HG03025 (cell line): ENCODE results near the gene CD79A.

Experiments
- ATAC-seq: cut with Tn5 transposase; IDR thresholded peaks from one replicate; pipeline ENCODE4 v1.9.1; 2021; ENCODE audit warnings: mild to moderate bottlenecking, moderate library complexity; ENCODE audit not compliant: unreplicated experiment, low FRiP score

CD79A gene

DNA sequence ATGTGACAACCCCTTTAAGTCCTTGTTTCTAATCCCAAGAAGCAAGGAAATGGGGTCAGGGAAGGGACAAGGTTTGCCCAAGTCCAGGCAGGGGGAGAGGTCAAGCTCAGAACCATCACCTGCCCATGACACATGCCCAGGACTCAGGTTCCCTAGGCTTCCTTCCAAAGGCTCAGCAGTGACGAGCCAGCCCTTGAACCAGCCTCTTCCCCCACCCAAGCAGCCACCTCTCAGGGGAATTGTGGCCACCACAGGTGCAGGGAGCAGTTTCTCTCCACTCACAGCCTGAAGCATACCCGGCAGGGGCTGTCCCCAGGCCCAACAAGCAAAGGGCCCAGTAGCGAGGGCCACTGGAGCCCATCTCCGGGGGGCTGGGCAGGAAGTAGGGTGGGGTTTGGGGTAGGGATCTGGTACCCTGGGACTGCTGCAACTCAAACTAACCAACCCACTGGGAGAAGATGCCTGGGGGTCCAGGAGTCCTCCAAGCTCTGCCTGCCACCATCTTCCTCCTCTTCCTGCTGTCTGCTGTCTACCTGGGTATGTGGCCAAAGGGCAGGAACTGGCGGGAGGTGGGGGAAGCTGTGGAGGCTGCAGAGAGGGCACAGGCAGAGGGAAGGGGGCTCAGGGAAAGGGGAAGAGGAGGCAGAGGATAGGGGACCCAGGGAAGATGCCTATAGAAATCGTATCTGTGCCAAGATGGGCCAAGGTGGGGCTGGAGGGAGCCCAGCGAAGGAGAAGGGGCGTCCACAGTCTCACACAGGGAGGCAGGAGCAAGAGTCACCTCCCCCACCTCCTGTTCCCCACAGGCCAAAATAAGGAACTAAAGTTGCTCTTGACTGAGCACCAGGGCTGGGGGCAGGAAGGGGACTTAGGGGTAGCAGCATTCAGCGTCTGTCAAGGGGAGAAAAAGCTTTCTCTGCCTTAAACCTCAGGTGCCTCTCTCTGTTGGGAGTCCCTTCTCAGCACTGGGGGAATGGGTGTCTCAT is at the start of gene CD79A:
CD79A (plus strand) TSS at position 433 of the 986 bp plus-strand sequence; CDS start at position 459, 26 bp downstream.
- ATAC-seq: no peak

DNA sequence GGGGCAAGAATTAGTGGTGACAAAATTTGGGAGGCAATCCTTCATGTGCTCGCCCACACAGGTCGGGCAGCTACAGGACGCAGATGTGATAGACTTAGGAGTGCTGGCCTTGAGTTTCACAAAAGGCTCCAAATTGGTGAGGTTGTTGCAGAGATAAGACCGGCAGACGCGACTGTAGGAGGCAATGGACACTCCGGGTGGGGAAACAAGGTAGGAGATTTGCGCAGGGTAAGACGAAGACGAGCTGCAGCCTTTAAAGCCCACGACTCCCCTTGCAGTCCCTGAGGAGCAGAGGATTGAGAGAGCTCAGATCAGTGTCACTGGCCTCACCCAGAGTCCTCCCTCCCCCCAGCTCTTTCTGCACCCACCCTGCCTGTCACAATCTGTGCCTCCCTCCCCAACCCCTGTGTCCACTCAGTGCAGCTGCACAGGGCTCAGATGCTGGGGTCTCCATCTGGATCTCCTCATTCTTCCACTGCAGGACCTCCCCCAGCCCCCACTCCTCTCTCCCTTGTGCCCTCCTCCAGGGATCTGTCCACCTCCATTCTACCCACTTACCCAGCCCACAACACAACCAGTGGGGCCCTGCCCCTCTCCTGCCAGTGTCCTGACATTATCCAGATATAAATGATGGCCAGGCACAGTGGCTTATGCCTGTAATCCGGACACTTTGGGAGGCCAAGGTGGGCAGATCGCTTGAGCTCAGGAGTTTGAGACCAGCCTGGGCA is 38.9 kb upstream of the CD79A start:
- no peak for ATAC-seq

DNA sequence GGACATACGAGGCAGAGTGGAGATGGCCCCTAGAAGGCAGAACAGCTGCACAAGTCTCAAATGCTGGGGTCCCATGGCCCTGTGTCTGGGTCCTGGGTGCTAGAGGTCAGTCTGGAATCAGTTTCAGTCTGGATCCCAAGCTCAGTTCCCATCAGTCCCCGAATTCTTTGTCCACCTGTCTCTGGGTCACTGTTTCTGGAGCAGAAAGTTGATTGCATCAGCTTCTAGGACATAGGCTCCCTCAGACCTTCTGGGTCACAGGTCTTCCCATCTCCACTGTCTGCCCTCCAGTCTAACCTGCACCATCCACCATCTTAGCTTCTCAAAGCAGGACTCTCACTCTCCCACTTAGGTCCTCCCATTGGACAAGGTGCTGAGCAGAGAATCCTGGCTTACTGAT is 37.9 kb upstream of the CD79A start:
- no peak for ATAC-seq

DNA sequence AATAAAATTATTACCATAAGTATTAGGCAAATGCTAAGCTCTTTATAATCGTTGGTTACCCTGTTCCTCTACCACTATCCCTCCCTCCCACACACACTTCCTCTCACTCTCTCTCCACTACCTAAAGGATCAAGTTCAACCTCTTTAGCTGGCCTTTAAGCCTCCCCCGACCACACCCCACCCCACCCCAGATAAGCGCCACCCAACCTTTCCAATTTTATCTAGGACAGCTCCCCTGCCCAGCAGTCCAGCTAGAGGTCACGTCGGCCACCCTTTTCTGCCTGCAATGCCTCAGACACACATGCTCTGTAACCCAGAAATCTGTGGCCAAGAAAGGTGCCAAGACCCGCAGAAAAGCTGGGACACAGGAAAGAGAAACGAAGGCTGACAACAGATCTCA is 33.7 kb upstream of the CD79A start:
- ATAC-seq: no peak

DNA sequence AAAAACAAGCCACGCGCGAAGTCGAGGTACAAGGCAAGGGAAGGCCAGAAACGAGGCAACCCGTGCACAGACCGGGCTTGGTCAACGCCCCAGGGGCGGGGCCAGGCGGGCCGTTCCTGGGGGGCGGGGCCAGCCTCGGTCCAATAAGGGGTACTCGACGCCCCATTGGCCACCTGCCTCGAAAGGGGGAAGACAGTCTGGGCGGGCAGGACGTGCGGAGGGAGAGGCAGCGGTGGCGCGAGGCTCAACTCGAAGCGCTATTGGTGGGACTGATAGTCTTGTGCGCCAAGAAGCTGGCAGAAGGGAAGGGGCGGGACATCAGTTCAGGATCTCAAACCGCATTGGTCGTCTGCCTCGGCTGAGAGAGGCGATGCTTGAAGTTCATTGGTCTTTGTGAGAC is 32.5 kb upstream of the CD79A start, which contains the start of gene LYPD4:
LYPD4 (minus strand) TSS at position 83 of the 400 bp plus-strand sequence. CDS start 5,398 bp downstream, outside the sequence.
- ATAC-seq: no peak

DNA sequence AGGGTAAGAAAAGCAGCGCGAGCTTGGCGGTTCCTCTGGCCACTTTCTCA is 32.3 kb upstream of the CD79A start, which contains the start of gene DMRTC2:
DMRTC2 (plus strand) TSS at position 42 of the 50 bp plus-strand sequence. CDS start 2,387 bp downstream, outside the sequence.
- no peak for ATAC-seq

DNA sequence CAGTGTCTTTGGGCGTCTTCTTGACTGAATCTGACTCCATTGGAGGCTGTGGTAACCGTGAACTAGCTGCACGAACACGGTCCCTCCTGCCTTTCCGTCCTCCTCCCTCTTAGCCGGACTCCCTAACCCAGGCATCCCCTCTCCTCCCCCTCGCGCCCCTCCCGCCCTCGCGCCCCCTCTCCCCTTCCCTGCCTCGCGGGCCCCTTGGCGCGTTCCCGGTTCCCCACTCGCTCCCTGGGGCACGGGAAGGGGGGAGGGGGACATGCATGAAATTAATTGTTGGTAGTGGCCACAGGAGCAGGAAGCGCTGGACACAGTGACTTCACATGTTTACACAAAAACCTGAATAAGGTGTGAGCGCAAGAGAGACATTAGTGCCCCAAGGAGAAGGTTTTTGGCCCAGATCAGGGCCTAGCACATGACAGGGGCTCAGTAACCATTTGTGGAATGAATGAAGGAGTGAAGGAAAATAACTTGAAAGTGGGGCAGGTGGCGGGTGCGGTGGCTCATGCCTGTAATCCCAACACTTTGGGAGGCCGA is 32.0 kb upstream of the CD79A start:
- no peak for ATAC-seq

DNA sequence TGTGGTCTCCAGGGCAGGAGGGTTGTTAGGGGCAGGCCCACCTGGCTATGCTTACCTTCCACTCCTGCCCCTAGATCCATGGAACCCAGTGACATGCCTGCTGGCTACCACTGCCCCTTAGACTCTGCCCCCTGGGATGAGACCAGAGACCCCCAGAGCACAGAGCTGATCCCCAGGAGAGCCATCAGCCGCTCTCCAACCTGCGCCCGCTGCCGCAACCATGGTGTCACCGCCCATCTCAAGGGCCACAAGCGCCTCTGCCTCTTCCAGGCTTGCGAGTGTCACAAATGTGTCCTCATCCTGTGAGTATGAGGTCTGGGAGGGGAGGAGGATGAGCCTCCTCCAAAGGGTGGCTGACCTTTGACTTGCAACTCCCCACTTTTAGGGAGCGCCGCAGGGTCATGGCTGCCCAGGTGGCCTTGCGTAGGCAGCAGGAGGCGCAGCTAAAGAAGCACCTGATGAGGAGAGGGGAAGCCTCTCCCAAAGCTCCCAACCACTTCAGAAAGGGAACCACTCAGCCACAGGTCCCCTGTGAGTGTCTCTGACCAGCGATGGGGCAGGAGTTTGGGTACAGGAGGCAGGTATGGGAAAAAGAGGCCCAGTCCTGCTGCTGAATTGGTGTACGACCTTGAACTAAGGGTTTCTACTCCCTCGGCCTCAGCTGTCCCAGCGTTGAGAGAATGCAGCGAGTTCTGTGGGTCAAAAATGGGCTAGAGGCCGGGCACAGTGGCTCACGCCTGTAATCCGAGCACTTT is 29.6 kb upstream of the CD79A start:
- no peak for ATAC-seq

DNA sequence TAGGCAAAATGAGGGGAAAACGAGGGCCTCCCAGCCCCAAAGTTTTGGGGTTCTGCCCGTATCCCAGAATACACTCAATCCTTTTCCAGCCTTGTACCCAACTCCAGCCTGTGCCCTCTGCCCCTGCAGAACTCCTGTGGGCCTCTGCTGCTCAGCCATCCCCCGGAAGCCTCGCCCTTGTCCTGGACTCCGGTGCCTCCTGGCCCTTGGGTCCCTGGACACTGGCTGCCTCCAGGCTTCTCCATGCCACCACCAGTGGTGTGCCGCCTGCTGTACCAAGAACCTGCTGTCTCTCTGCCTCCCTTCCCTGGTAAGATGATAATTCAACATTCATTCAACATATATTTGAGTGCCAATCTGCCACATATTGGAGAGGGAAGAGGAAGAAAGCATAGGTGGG is 28.4 kb upstream of the CD79A start:
- no peak for ATAC-seq

DNA sequence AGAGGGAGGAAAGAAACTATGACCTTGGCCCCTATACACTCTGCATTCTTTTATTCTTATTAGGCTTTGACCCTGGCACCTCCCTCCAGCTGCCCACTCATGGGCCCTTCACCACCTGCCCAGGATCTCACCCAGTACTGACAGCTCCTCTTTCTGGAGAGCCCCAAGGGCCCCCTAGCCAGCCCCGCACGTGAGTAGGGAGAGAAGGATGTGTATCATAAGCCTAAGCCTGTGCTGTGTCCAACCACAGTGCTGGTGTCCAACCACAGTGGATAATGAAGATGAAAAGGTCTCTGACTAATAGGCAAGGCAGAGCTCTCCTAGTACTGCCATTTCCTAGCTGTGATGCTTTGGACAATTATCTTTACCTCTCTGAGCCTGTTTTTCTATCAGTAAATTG is 28.0 kb upstream of the CD79A start:
- no peak for ATAC-seq

DNA sequence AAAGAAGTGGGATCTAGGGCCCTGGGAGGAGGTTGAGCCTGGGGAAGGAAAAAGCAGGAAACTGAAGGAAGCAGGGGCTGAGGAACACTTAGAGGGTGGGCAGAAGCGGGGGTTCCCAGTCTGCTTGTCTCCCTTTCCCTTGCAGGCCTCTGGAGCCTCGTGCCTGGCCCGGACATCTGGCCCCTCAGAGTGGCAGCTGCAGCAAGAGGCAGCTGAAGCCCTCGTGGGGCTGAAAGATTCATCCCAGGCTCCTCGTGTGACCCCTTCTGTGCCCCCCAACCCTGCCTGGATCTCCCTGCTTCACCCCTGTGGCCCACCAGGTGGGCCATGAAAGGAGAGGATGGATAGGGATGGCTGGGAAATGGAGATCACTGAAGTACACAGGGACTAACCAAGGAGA is 26.7 kb upstream of the CD79A start:
- no peak for ATAC-seq

DNA sequence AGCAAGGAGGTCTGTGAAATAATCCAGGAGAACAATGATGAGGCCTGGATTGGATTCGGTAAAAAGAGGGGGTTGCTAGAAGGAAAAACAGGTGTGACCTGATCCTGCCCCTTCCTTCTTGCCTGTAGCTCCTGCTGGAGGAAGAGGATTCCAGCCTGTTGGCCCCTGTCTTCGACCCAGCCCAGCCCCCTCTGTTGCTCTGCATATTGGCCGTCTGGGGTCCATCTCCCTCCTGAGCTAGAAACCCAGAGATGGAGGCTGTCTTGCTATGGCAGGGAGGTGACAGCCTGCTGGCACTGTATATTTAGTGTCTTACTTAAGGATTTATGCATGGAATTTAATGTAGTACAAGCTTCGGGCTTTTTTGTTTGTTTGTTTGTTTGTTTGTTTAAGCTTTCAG is 25.6 kb upstream of the CD79A start:
- ATAC-seq: no peak

DNA sequence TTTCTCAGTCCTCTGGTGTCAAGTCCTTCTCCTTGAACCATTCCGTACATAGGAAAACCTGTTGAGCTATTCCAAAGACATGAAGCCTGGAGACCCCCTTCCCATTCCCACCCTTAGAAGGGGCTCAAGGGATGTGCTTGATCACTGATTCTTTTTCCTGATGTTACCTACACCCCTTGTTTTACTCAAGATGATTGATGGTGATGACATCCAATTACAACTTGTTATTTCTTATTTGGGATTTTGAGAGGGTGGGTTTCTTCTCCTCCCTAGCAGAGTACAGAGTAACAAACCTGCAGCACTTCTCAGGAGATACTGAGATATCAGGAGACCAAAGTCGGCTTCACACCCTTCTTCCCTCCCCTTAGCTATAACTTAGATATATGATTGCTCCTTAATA is 23.7 kb upstream of the CD79A start:
- no peak for ATAC-seq

DNA sequence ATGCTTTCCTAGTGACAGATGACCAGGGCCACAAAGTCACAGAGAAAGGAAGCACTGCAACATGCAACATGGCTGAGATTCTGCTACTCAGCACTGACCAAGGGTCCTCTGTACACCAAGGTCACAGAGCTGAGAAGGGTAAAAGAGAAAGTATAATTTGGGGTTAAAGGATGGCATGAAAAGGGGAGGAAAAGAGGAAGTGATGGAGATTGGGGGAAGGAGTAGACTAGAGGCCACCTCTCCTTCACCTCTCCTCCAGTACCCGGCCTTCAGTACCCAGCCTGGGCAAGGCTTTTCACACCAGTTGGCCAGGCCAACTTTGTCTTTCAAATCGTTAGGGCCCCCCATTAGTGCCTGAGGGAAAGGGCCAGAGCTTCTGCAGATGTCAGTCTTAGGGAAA is 23.3 kb upstream of the CD79A start:
- ATAC-seq: no peak

DNA sequence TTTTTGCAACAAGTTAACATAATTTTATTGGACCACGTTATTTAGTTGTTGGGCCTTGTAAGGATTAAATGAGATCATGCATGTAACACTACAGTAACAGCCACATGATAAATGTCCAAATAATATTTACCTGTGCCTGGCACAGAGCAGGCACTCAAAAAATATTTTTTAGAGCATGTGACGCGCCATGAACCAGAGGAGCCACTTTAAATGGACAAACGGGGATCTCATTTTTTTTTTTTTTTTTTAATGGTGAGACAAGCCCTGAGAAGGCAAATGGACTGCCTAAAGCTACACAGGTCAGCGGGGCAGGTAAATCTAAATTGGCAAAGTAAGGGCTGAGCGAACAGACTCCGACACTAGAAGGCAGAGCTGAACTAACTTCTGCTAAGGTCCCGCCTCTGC is 17.9 kb upstream of the CD79A start:
- ATAC-seq: no peak

DNA sequence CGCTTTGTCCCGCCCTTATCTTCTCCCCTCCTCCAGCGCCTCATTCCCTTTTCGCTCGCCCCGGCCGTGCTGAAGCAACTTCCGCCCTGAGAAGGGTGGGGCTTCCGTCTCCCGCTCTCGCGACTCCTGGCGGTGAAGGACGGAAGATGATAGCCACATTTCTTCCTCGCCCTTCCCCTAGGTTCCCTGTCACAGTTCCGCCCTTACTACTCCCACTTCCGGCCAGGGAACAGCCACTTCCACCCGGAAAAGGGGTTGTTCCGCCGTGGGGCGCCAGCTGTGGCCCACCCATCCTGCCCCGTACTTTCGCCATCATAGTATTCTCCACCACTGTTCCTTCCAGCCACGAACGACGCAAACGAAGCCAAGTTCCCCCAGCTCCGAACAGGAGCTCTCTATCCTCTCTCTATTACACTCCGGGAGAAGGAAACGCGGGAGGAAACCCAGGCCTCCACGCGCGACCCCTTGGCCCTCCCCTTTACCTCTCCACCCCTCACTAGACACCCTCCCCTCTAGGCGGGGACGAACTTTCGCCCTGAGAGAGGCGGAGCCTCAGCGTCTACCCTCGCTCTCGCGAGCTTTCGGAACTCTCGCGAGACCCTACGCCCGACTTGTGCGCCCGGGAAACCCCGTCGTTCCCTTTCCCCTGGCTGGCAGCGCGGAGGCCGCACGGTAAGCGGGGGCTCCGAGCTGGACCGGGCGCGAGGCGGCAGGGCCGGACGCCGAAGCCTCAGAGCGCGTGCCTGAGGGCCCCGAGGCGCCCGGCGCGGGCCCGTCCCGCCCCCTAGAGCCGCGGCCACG is 17.3 kb upstream of the CD79A start, which contains the start of gene RPS19:
RPS19 (plus strand) TSS at position 638 of the 801 bp plus-strand sequence. CDS start 520 bp downstream, outside the sequence.
- peak; percentile 76 for ATAC-seq

DNA sequence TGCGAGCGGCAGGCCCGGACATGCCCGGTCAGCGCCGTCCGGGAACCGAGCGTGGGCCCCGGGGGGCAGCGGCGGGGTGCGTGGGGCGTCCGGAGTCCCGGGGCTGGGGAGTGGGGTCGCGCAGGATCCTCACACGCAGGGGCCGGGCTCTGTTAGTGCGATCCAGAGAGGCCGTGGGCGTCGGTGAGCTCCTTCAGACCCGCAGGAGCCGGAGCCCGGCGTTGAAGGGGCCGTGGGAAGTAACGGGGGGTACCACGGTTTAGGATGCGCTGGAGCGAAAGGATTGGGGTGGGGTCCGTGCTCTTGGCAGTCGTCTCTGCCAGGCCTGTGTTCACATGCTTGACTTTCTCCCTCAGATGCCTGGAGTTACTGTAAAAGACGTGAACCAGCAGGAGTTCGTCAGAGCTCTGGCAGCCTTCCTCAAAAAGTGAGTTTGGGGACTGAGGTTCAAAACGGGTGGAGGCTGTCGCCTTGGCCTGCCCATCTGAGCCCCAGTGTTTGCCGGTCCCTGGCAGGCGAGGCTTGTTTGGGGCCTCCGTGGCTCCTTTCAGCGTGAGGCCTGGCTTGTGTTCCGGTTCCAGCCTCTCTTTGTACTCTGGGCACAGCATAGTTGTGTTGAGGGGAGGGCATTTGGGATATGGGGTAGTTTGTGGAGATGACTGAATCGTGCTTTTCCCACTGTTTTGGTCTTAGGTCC is 16.5 kb upstream of the CD79A start:
- no peak for ATAC-seq

DNA sequence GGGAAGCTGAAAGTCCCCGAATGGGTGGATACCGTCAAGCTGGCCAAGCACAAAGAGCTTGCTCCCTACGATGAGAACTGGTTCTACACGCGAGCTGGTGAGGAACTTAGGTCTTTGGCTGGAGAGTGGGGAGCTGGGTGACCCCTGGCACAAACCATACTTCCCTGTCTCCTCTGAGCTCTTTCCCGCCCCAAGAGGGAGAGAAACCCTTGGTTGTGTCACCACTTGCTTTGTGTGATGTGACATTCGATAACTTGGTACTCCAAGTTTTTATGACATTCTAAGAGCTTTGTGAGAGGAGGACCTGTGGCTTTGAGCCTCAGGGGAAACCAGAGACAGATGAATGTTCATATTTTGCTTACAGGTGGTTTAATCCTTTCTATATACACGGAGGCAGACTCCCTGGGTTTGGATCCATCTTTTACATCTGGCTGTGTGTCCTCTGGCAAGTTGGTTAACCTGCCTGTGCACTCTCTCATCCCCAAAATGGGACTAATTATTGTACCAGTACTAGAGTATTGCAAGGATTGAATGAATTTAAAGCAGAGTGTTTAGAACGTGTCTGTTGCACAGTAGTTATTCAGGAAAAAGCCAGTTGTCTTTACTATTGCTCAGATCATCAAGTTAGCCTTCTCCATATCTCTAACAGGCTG is 15.8 kb upstream of the CD79A start:
- no peak for ATAC-seq

DNA sequence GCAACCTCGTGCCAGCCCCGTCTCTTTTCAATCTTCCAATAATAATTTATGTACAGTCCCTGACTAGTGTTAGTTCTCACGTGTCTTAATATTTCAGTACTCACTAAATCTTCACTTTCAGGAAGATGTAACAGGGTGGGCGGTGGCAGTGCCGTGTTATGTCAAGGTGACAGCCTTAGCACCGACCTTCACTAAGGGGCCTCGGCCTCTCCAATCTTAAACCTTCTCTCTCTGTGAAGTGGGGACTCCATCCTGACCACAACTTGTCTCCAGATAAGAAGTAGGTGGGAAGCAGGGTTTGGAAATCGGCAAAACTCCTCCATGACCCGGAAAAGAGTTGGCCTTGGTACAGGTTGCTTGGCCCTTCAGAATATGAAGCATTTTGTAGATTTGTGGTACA is 15.2 kb upstream of the CD79A start:
- ATAC-seq: no peak
